GM12878 (cell line): ENCODE measurements around the gene FAM120AOS. TPM values are rescaled to one million over a fixed set of nuclear protein-coding genes. Genes with fewer than 3 reads are reported as not detected.

Experiments used
- ATAC-seq: fragments of 200-7000 bp; cut with Tn5 transposase; 3 replicates; pipeline ENCODE4 v1.9.1; 2020; ENCODE audit warnings: mild to moderate bottlenecking, moderate library complexity
- BruUV-seq: library from RNA; stranded (reverse); fragments of 400-500 nt; replicated peaks from 2 replicates; lab custom pipeline; 2021; lab: Mats Ljungman, UMichigan
- CTCF ChIA-PET: fragments of 300-600 bp; sonication (Branson Sonifier 250); formaldehyde crosslinking; extraction: SDS; loops from one replicate; lab custom pipeline; 2021; ENCODE audit warnings: inconsistent platforms; lab: Yijun Ruan, JAX
- POLR2A ChIA-PET: fragments of 350-600 bp; formaldehyde crosslinking; extraction: SDS; loops from one replicate; lab custom pipeline; 2021; ENCODE audit warnings: inconsistent platforms; lab: Charles Lee
- RAD21 ChIA-PET: fragments of 300-600 bp; sonication (Branson Sonifier 250); formaldehyde crosslinking; loops from one replicate; lab custom pipeline; 2023; ENCODE audit warnings: antibody characterized with exemption; ENCODE audit not compliant: unreplicated experiment; lab: Charles Lee
- SMC1A ChIA-PET: fragments of 300-600 bp; sonication (Branson Sonifier 250); formaldehyde crosslinking; loops from one replicate; lab custom pipeline; 2023; ENCODE audit not compliant: unreplicated experiment, uncharacterized antibody; lab: Charles Lee
- DNase-seq: peaks from one replicate; pipeline ENCODE4 v3.0.0-alpha.2; 2011; ENCODE audit warnings: low read depth, low spot score
- FAIRE-seq: peaks from 3 replicates; lab custom pipeline; 2011; peaks lifted over from hg19 to GRCh38; lab: Jason Lieb, UNC
- H2AFZ ChIP-seq: 2 replicates; pipeline ENCODE4 v1.6.0; 2011; ENCODE audit warnings: low read depth, low read length, control low read depth; ENCODE audit not compliant: control insufficient read depth
- H3K27ac ChIP-seq: 2 replicates; pipeline ENCODE4 v1.5.1; 2011; ENCODE audit warnings: control low read depth; ENCODE audit not compliant: control insufficient read depth, insufficient read depth
- H3K27me3 ChIP-seq, 2 experiments: replicated peaks in 1 of 2; 2 replicates each; pipeline versions ENCODE4 v1.6.0 to v1.6.1; 2011; ENCODE audit warnings: low read length in 1 of 2; ENCODE audit not compliant: control insufficient read depth in 2 of 2, insufficient read depth in 2 of 2
- H3K36me3 ChIP-seq, 2 experiments: 2 replicates each; pipeline ENCODE4 v1.5.1; 2011; ENCODE audit warnings: low read length in 1 of 2; ENCODE audit not compliant: control insufficient read depth in 2 of 2, insufficient read depth in 2 of 2
- H3K4me1 ChIP-seq: 2 replicates; pipeline ENCODE4 v1.6.1; 2011; ENCODE audit warnings: mild to moderate bottlenecking, low read length, moderate library complexity, mixed read lengths; ENCODE audit not compliant: control insufficient read depth, insufficient read depth
- H3K4me2 ChIP-seq: 2 replicates; pipeline ENCODE4 v1.6.0; 2011; ENCODE audit warnings: control low read depth; ENCODE audit not compliant: control insufficient read depth, insufficient read depth
- H3K4me3 ChIP-seq: fragments of 200-600 bp; sonication (generic); 2 replicates; pipeline ENCODE4 v1.5.1; 2016
- H3K79me2 ChIP-seq: 2 replicates; pipeline ENCODE4 v1.6.0; 2011; ENCODE audit warnings: low read length; ENCODE audit not compliant: control insufficient read depth, insufficient read depth
- H3K9ac ChIP-seq: 2 replicates; pipeline ENCODE4 v1.8.0; 2011; ENCODE audit warnings: low read length, control low read depth, mixed read lengths; ENCODE audit not compliant: control insufficient read depth, insufficient read depth
- H3K9me3 ChIP-seq: replicated peaks from 3 replicates; pipeline ENCODE4 v1.5.1; 2011; ENCODE audit warnings: mild to moderate bottlenecking, low read length; ENCODE audit not compliant: control insufficient read depth, insufficient read depth
- H4K20me1 ChIP-seq: 2 replicates; pipeline ENCODE4 v1.6.0; 2011; ENCODE audit not compliant: control insufficient read depth, insufficient read depth
- CBX5 ChIP-seq: sonication (generic); IDR thresholded peaks from 2 replicates; pipeline ENCODE4 v1.6.1; 2016; ENCODE audit warnings: low read depth, moderate library complexity, mild to moderate bottlenecking, inconsistent platforms
- CHD1 ChIP-seq: IDR thresholded peaks from 2 replicates; pipeline ENCODE4 v1.6.1; 2012; ENCODE audit warnings: low read depth, low read length, improper control_type of control experiment
- DPF2 ChIP-seq: fragments of 450-650 bp; IDR thresholded peaks from 2 replicates; pipeline ENCODE4 v1.6.1; 2017; ENCODE audit warnings: mild to moderate bottlenecking
- EZH2 ChIP-seq: IDR thresholded peaks from 2 replicates; pipeline ENCODE4 v1.6.1; 2012; ENCODE audit warnings: low read depth, mild to moderate bottlenecking, control low read depth, inconsistent platforms, low read length, borderline replicate concordance; ENCODE audit not compliant: control insufficient read depth
- IRF4 ChIP-seq: IDR thresholded peaks from 2 replicates; pipeline ENCODE4 v1.6.1; 2011; ENCODE audit warnings: low read depth, low read length
- IRF5 ChIP-seq: fragments of 450-650 bp; IDR thresholded peaks from 2 replicates; pipeline ENCODE4 v1.6.1; 2017; ENCODE audit warnings: borderline replicate concordance
- NFYA ChIP-seq: IDR thresholded peaks from 2 replicates; pipeline ENCODE4 v1.6.1; 2011; ENCODE audit warnings: low read depth, mild to moderate bottlenecking, low read length, improper control_type of control experiment, borderline replicate concordance
- NR2F1 ChIP-seq: fragments of 450-650 bp; conservative IDR thresholded peaks from 2 replicates; pipeline ENCODE4 v1.6.1; 2017; ENCODE audit warnings: mild to moderate bottlenecking
- PAX5 ChIP-seq: IDR thresholded peaks from 2 replicates; pipeline ENCODE4 v1.6.1; 2011; ENCODE audit warnings: low read depth, low read length, borderline replicate concordance
- USF2 ChIP-seq: IDR thresholded peaks from 2 replicates; pipeline ENCODE4 v1.6.1; 2011; ENCODE audit warnings: low read depth, low read length, improper control_type of control experiment, borderline replicate concordance
- ZSCAN29 ChIP-seq: fragments of 450-650 bp; IDR thresholded peaks from 2 replicates; pipeline ENCODE4 v1.6.1; 2017; ENCODE audit warnings: mild to moderate bottlenecking, moderate library complexity
- WGBS: methylation state at CpG from one replicate; pipeline ENCODE4 v1.1.6; 2016; ENCODE audit warnings: low lambda C conversion rate; ENCODE audit not compliant: insufficient replicate concordance, insufficient coverage; ENCODE audit errors: missing lambda C conversion rate; 5-methylcytosine and 5-hydroxymethylcytosine counted together
- in situ Hi-C: fragments of 300-500 bp; cut with MboI; formaldehyde crosslinking; loops from 9 replicates; pipeline ENCODE4 v1.14.3; 2018; ENCODE audit warnings: mixed read lengths
- intact Hi-C: fragments of 100-400 bp; cut with micrococcal nuclease; formaldehyde crosslinking; loops from one replicate; pipeline ENCODE4 v1.14.2; 2022; ENCODE audit not compliant: unreplicated experiment
- polyA plus RNA-seq, 11 experiments: library from polyadenylated mRNA; depleted of rRNA in 4 of 11; unstranded in 6 of 11; stranded (reverse) in 5 of 11; fragments of >200 nt; fragmentation: Nextera tagmentation in 4 of 11; fragmentation: Illumina TruSeq in 1 of 11; extraction: Ambion mirVana in 4 of 11; extraction: Trizol in 1 of 11; gene quantifications; 1 replicate in 1 of 11; 2 replicates in 10 of 11; pipeline versions ENCODE4 v1.2.1 to v1.2.3, GENCODE V29; 2011 to 2016; ENCODE audit warnings: inconsistent platforms in 2 of 11, missing spikeins in 2 of 11, low read depth in 1 of 11
- total RNA-seq, 4 experiments: library from RNA; depleted of rRNA in 3 of 4; stranded (reverse); fragments of >200 nt in 3 of 4; fragmentation: Illumina TruSeq in 1 of 4; extraction: Trizol in 1 of 4; gene quantifications; 2 replicates each; pipeline versions ENCODE4 v1.2.1 to v1.2.3, GENCODE V29; 2013 to 2021

FAM120AOS gene
- total and polyA plus RNA-seq, 10 of the 15 experiments (the other 5 are each of a cell fraction or from before 2014, with no cell fraction given): 15.9 to 55.1 (median 34.6) TPM

- CTCF ChIA-PET: no interaction called here
- RAD21 ChIA-PET: no interaction called here
- SMC1A ChIA-PET: no interaction called here
Measured at GRCh38 chr9:93398471-93398870, 54.9 kb downstream of the FAM120AOS start.

More at GRCh38 chr9:93398471-93398870, 54.9 kb downstream of the FAM120AOS start:
- H3K79me2 ChIP-seq: no peaks in the 10 kb centered on the region
- H3K4me1 ChIP-seq: no peaks in the 10 kb centered on the region
- no peak for FAIRE-seq
- H3K4me2 ChIP-seq: no peak overlapping the region
- BruUV-seq: no TSS peak
- H3K9ac ChIP-seq: no peak overlapping the region
- 38% methylated on average over 9 of the region's 9 CpGs for WGBS
- no peak for ATAC-seq
- no peak overlapping the region for H3K27ac ChIP-seq
- H2AFZ ChIP-seq: no peak overlapping the region
- H3K4me3 ChIP-seq: no peak overlapping the region
- DNase-seq: no peak
- no peaks in the 10 kb centered on the region for H3K36me3 ChIP-seq
- no peaks in the 10 kb centered on the region for H4K20me1 ChIP-seq
- no peaks in the 10 kb centered on the region; a peak in 1 of 4 replicates for H3K27me3 ChIP-seq
- in situ Hi-C loops: no loop called here
- POLR2A ChIA-PET: no interaction called here
- TF ChIP-seq NR2F1 (no peak), EZH2 (no peak), PAX5 (no peak), ZSCAN29 (no peak), USF2 (no peak), IRF5 (no peak), NFYA (no peak), CBX5 (no peak), CHD1 (no peak), DPF2 (no peak), IRF4 (no peak)
- TF ChIP-seq, all 136 proteins: peak for 0
- intact Hi-C loops: no loop called here
- no peaks in the 10 kb centered on the region for H3K9me3 ChIP-seq
